Measurements from ENCODE around the gene PDE11A. TPM values are rescaled to one million over a fixed set of nuclear protein-coding genes. Genes with fewer than 3 reads are reported as not detected.

PDE11A gene
- total RNA-seq, 4 donors from 2014 or later = 1.7 TPM; not detected in 3

DNA sequence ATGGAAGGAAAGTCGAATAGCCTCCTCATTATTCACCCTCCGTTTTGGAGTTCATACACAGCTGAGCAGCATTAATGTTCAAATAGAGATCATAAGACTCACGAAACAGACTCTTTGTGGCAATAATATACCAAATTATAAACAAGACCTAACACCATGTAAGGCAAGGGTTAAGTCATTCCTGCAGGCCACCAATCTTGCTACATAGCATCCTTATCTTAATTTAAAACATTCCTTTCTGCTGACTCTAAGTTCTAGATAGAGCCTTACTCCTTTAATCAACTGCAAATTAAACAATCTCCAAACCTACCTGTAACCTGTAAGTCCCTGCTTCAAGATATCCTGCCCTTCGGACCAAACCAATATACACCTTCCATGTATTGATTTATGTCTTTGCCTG, 178.0 kb downstream of the PDE11A start:
- no peak for DNase-seq (ENCODE audit: low spot score in 2 of 2)
- Histone ChIP-seq H3K9me3 (no peaks in the 10 kb centered on the region), H3K27me3 (no peaks in the 10 kb centered on the region), H3K36me3 (no peaks in the 10 kb centered on the region), H3K4me3 (no peak overlapping the region), H3K27ac (no peak overlapping the region), H3K4me1 (no peaks in the 10 kb centered on the region)
- TF ChIP-seq EP300 (IDR thresholded peaks at IDR 0.05) (no peak), CTCF (IDR thresholded peaks at IDR 0.05) (no peak), POLR2A (IDR thresholded peaks at IDR 0.05) (no peak)
- WGBS, 2 donors = 72 to 76% methylated on average over 4 of the region's 4 CpGs

- Histone ChIP-seq H3K9me3 (no peaks in the 10 kb centered on the region), H3K4me3 (no peak overlapping the region), H3K4me1 (no peaks in the 10 kb centered on the region), H3K36me3 (no peaks in the 10 kb centered on the region), H3K27ac (no peak overlapping the region), H3K27me3 (no peaks in the 10 kb centered on the region)
- no peak for TF ChIP-seq EP300 (IDR thresholded peaks at IDR 0.05)
- TF ChIP-seq POLR2A (IDR thresholded peaks at IDR 0.05) = no peak
- no peak for TF ChIP-seq CTCF (IDR thresholded peaks at IDR 0.05)
- DNase-seq (ENCODE audit: low spot score in 2 of 2) = no peak
Measured at GRCh38 chr2:177893880-177894279, 178.7 kb downstream of the PDE11A start.

- Histone ChIP-seq H3K4me3 (no peak overlapping the region), H3K36me3 (no peaks in the 10 kb centered on the region), H3K27ac (no peak overlapping the region), H3K27me3 (no peaks in the 10 kb centered on the region), H3K9me3 (no peaks in the 10 kb centered on the region), H3K4me1 (no peaks in the 10 kb centered on the region)
- TF ChIP-seq POLR2A (IDR thresholded peaks at IDR 0.05) = no peak
- no peak for TF ChIP-seq CTCF (IDR thresholded peaks at IDR 0.05)
- TF ChIP-seq EP300 (IDR thresholded peaks at IDR 0.05) = no peak
- DNase-seq (ENCODE audit: low spot score in 2 of 2) = no peak
- 96 to 98% methylated on average over 1 of the region's 1 CpG for WGBS, 2 donors
Measured at GRCh38 chr2:177891533-177891932, 181.0 kb downstream of the PDE11A start.

GRCh38 chr2:177889818-177890460, 182.6 kb downstream of the PDE11A start:
- no peaks in the 10 kb centered on the region for H3K27me3 ChIP-seq
- H3K27ac ChIP-seq = no peak overlapping the region
- H3K9me3 ChIP-seq = no peaks in the 10 kb centered on the region
- no peak for DNase-seq (ENCODE audit: low spot score in 2 of 2)
- no peak for TF ChIP-seq EP300 (IDR thresholded peaks at IDR 0.05)
- TF ChIP-seq CTCF (IDR thresholded peaks at IDR 0.05) = no peak
- no peak for TF ChIP-seq POLR2A (IDR thresholded peaks at IDR 0.05)
- H3K4me3 ChIP-seq = no peak overlapping the region
- H3K36me3 ChIP-seq = no peaks in the 10 kb centered on the region
- no peaks in the 10 kb centered on the region for H3K4me1 ChIP-seq
- WGBS, 2 donors = 46 to 96% methylated on average over 1 of the region's 1 CpG

DNA sequence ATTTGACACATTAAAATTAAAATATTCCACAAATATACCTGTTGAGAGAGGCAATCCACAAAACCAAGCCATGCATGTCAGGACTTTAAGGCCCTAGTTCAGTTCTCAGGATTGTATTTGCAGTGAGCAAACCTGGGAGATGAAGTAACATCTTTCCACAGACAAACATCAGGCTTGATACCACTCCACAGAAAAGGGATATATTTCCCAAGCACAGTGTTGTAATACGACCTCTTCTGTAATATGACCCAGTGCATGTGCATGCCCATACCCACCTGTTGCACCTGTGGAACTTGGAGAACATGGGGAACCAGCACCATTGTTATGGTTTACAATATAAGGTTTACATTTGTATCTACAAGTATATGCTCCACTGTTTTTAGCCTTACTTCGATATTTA, 184.0 kb downstream of the PDE11A start:
- no peaks in the 10 kb centered on the region for H3K4me1 ChIP-seq
- no peak overlapping the region for H3K4me3 ChIP-seq
- DNase-seq (ENCODE audit: low spot score in 2 of 2) = no peak
- no peaks in the 10 kb centered on the region for H3K9me3 ChIP-seq
- 76 to 88% methylated on average over 2 of the region's 2 CpGs for WGBS, 2 donors
- no peaks in the 10 kb centered on the region for H3K36me3 ChIP-seq
- no peaks in the 10 kb centered on the region for H3K27me3 ChIP-seq
- no peak overlapping the region for H3K27ac ChIP-seq
- TF ChIP-seq POLR2A (IDR thresholded peaks at IDR 0.05) (no peak), EP300 (IDR thresholded peaks at IDR 0.05) (no peak), CTCF (IDR thresholded peaks at IDR 0.05) (no peak)

All from tibial nerve (tissue), 4 donors.